ENCODE results near the gene LTC4S. TPM values are rescaled to one million over a fixed set of nuclear protein-coding genes. Genes with fewer than 3 reads are reported as not detected.

Gene LTC4S
- total RNA-seq, 2 experiments from 2014 or later, result 0.44 to 4.5 TPM

DNA sequence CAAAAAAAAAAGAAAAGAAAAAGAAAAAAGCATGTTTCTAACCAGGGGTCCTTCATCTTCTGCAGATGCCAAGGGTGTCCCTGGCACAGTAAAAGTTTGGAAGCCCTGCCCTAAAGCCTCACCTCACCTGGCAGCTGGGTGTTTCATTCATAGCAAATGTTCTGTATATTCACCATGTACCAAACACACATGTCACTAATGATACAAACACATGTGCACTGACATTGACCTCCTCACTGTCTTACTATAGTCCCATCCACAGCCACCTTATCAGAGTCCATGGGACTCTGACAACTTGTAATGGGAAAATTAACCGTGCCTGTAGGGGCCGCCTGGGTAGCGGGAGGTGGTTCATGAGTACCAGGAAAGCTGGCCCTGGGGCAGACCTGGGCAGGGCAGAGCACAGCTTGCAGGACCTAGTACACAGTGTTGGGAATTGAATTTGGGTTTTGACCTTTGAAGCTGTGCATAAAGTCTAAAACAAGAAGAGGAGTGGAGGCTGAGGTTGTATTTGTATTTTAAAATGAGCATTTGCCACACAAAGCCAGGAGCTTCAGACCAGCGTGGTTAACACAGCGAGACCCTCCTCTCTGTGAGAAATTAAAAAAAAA is 19.3 kb downstream of the LTC4S start:
- no peak overlapping the region for H3K27ac ChIP-seq (ENCODE audit: low read depth, low read length, poor library complexity, severe bottlenecking)
- no peaks in the 10 kb centered on the region for H4K20me1 ChIP-seq (ENCODE audit: insufficient read depth, low read length)
- H3K4me3 ChIP-seq (ENCODE audit: low read depth, low read length, poor library complexity, severe bottlenecking), result no peak overlapping the region
- no TSS peak for BruUV-seq (replicated peaks)
- no peaks in the 10 kb centered on the region for H3K79me2 ChIP-seq (ENCODE audit: insufficient read depth, low read depth, low read length)
- TF ChIP-seq, protein P1, sequence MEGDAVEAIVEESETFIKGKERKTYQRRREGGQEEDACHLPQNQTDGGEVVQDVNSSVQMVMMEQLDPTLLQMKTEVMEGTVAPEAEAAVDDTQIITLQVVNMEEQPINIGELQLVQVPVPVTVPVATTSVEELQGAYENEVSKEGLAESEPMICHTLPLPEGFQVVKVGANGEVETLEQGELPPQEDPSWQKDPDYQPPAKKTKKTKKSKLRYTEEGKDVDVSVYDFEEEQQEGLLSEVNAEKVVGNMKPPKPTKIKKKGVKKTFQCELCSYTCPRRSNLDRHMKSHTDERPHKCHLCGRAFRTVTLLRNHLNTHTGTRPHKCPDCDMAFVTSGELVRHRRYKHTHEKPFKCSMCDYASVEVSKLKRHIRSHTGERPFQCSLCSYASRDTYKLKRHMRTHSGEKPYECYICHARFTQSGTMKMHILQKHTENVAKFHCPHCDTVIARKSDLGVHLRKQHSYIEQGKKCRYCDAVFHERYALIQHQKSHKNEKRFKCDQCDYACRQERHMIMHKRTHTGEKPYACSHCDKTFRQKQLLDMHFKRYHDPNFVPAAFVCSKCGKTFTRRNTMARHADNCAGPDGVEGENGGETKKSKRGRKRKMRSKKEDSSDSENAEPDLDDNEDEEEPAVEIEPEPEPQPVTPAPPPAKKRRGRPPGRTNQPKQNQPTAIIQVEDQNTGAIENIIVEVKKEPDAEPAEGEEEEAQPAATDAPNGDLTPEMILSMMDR (conservative IDR thresholded peaks at IDR 0.05; ENCODE audit: low read length), result no peak
- TF ChIP-seq EZH2phosphoT487 (IDR thresholded peaks at IDR 0.05; ENCODE audit: borderline replicate concordance, low read depth, low read length), result no peak
- no peaks in the 10 kb centered on the region for H3K9me2 ChIP-seq (ENCODE audit: insufficient read depth, low read length)
- H3K4me2 ChIP-seq (ENCODE audit: low read length), result no peak overlapping the region
- POLR2A ChIA-PET, result interaction anchor here (0.6 to 0.7 kb wide), 2 partner anchors 40 to 43 kb away, joined by 3 to 4 read pairs; no protein-coding TSS in a partner anchor
- intact Hi-C loops (cut with micrococcal nuclease; ENCODE audit: unreplicated experiment), result no loop called here
- DNase-seq (ENCODE audit: low spot score), result no peak
- CTCF ChIA-PET (ENCODE audit: unreplicated experiment), result no interaction called here
- H3K4me1 ChIP-seq (ENCODE audit: insufficient read depth, low read length, poor library complexity, severe bottlenecking), result peaks cover 1% of the 10 kb centered on the region
- H2AFZ ChIP-seq (ENCODE audit: low read length), result no peak overlapping the region
- H3K36me3 ChIP-seq (ENCODE audit: insufficient read depth, low read length), result no peaks in the 10 kb centered on the region
- H3K9me3 ChIP-seq (ENCODE audit: low read length), result no peaks in the 10 kb centered on the region

DNA sequence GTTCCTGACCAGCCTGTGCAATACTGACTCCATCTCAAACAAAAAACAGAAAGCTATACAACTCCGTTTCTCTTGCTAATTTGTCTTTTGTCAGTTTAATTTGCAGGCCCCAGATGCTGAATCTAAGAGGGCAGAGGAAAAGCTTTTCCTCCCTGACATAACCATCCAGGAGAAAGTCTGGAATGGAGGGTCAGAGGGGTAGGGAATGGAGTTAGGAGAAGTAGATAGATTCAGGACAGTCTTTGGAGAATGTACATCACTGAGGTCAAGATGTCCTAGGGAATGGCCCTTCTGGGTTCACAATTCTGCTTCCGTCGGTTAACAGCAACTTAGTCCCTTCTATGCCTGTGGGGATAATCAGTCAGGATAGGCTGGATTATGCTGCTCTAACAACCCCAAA is 20.3 kb downstream of the LTC4S start:
- no peak for DNase-seq (ENCODE audit: low spot score)
- peaks cover 9% of the 10 kb centered on the region for H3K4me1 ChIP-seq (ENCODE audit: insufficient read depth, low read length, poor library complexity, severe bottlenecking)
- no peak for TF ChIP-seq EZH2phosphoT487 (IDR thresholded peaks at IDR 0.05; ENCODE audit: borderline replicate concordance, low read depth, low read length)
- TF ChIP-seq, protein P1 (conservative IDR thresholded peaks at IDR 0.05; ENCODE audit: low read length), result no peak
- ChIA-PET CTCF (ENCODE audit: unreplicated experiment) (interaction anchor here (0.6 kb wide), 1 partner anchor 211 kb away, joined by 3 read pairs; no protein-coding TSS in a partner anchor), POLR2A (interaction anchor here (1.1 kb wide), 1 partner anchor 84 kb away, joined by 3 read pairs; no protein-coding TSS in a partner anchor)
- no peaks in the 10 kb centered on the region for H3K9me2 ChIP-seq (ENCODE audit: insufficient read depth, low read length)
- H3K36me3 ChIP-seq (ENCODE audit: insufficient read depth, low read length), result no peaks in the 10 kb centered on the region
- H3K9me3 ChIP-seq (ENCODE audit: low read length), result no peaks in the 10 kb centered on the region
- BruUV-seq (replicated peaks), result TSS peak; percentile 43
- H3K79me2 ChIP-seq (ENCODE audit: insufficient read depth, low read depth, low read length), result no peaks in the 10 kb centered on the region
- H4K20me1 ChIP-seq (ENCODE audit: insufficient read depth, low read length), result no peaks in the 10 kb centered on the region
- no peak overlapping the region for H2AFZ ChIP-seq (ENCODE audit: low read length)
- H3K4me3 ChIP-seq (ENCODE audit: low read depth, low read length, poor library complexity, severe bottlenecking), result no peak overlapping the region
- no peak overlapping the region for H3K4me2 ChIP-seq (ENCODE audit: low read length)
- no peak overlapping the region for H3K27ac ChIP-seq (ENCODE audit: low read depth, low read length, poor library complexity, severe bottlenecking)
- intact Hi-C loops (cut with micrococcal nuclease; ENCODE audit: unreplicated experiment), result no loop called here

DNA sequence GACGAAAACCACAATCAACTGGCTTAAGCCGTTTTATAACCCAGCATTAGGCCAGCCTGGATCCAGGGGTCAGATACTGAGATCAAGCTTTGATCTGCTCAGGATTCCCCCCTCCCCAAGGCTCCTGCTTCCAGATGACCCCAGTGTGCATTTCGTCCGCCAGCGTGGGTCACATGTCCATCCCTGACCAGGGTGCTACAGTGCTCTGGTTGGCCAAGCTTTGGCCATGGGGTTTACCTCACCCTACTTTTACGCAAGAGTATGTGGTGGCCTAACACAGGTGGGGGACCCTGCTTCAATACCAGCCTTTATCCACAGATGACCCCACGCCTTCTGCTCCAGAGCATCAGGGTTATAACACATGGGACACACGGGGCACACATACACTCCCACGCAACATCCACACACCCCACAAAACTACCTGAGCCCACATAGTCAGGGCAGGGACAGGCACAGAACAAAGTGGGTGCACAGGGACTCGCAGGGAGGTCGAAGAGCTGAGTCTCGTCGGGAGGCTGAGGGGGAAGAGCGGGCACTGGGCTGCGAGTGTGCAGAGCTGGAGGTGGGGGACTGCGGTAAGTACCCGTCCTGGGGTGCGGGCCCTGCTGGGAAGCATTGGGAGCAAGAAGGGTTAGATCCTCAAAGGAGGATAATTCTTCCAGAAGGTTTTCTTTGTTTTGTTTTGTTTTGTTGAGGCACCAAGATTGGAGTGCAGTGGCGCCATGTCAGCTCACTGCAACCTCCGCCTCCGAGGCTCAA is 21.9 kb downstream of the LTC4S start:
- H3K4me2 ChIP-seq (ENCODE audit: low read length), result no peak overlapping the region
- no peak for TF ChIP-seq EZH2phosphoT487 (IDR thresholded peaks at IDR 0.05; ENCODE audit: borderline replicate concordance, low read depth, low read length)
- TF ChIP-seq, protein P1 (conservative IDR thresholded peaks at IDR 0.05; ENCODE audit: low read length), result no peak
- H3K4me3 ChIP-seq (ENCODE audit: low read depth, low read length, poor library complexity, severe bottlenecking), result no peak overlapping the region
- CTCF ChIA-PET (ENCODE audit: unreplicated experiment), result no interaction called here
- POLR2A ChIA-PET, result no interaction called here
- no peaks in the 10 kb centered on the region for H3K9me2 ChIP-seq (ENCODE audit: insufficient read depth, low read length)
- intact Hi-C loops (cut with micrococcal nuclease; ENCODE audit: unreplicated experiment), result no loop called here
- no peaks in the 10 kb centered on the region for H4K20me1 ChIP-seq (ENCODE audit: insufficient read depth, low read length)
- BruUV-seq (replicated peaks), result no TSS peak
- peaks cover 24% of the 10 kb centered on the region for H3K4me1 ChIP-seq (ENCODE audit: insufficient read depth, low read length, poor library complexity, severe bottlenecking)
- no peak overlapping the region for H2AFZ ChIP-seq (ENCODE audit: low read length)
- no peak overlapping the region for H3K27ac ChIP-seq (ENCODE audit: low read depth, low read length, poor library complexity, severe bottlenecking)
- H3K36me3 ChIP-seq (ENCODE audit: insufficient read depth, low read length), result no peaks in the 10 kb centered on the region
- no peak for DNase-seq (ENCODE audit: low spot score)
- no peaks in the 10 kb centered on the region for H3K9me3 ChIP-seq (ENCODE audit: low read length)
- H3K79me2 ChIP-seq (ENCODE audit: insufficient read depth, low read depth, low read length), result no peaks in the 10 kb centered on the region
